Peyer's patch (tissue), 4 donors: ENCODE measurements around the gene STX1B. TPM values are rescaled to one million over a fixed set of nuclear protein-coding genes. Genes with fewer than 3 reads are reported as not detected.

Experiments used
- DNase-seq, 3 donors: peaks; one replicate each; pipeline ENCODE4 v3.0.0-alpha.2; 2017 to 2019
- H3K27ac ChIP-seq, 4 donors: fragments of 200-600 bp; sonication (generic); one replicate each; pipeline ENCODE4 v1.5.1; 2016 to 2019
- H3K27me3 ChIP-seq, 2 donors: fragments of 200-600 bp; sonication (generic); one replicate each; pipeline ENCODE4 v1.5.1; 2019
- H3K36me3 ChIP-seq, 3 donors: fragments of 200-600 bp; sonication (generic); one replicate each; pipeline ENCODE4 v1.5.1; 2016 to 2019
- H3K4me1 ChIP-seq, 4 donors: fragments of 200-600 bp; sonication (generic); one replicate each; pipeline ENCODE4 v1.5.1; 2016 to 2019
- H3K4me3 ChIP-seq, 4 donors: fragments of 200-600 bp; sonication (generic); 1 replicate in 3 of 4; 2 replicates in 1 of 4; pipeline ENCODE4 v1.5.1; 2016 to 2019; ENCODE audit warnings: mild to moderate bottlenecking in 1 of 4
- H3K9me3 ChIP-seq, 4 donors: fragments of 200-600 bp; sonication (generic); one replicate each; pipeline ENCODE4 v1.5.1; 2016 to 2019; ENCODE audit warnings: mild to moderate bottlenecking in 1 of 4
- CTCF ChIP-seq, 6 experiments: fragments of 450-650 bp in 4 of 6; fragments of 200-600 bp in 2 of 6; sonication (generic) in 1 of 6; IDR thresholded peaks; one replicate each; pipeline ENCODE4 v1.5.1; 2017 to 2019; ENCODE audit warnings: antibody characterized with exemption in 6 of 6, mild to moderate bottlenecking in 3 of 6, moderate library complexity in 1 of 6
- POLR2A ChIP-seq, 2 donors: fragments of 450-650 bp; IDR thresholded peaks; one replicate each; pipeline ENCODE4 v1.5.1; 2017; ENCODE audit warnings: antibody characterized with exemption in 2 of 2, mild to moderate bottlenecking in 2 of 2, moderate library complexity in 2 of 2
- total RNA-seq, 4 donors: library from RNA; depleted of rRNA; stranded (reverse); fragments of >200 nt; gene quantifications; one replicate each; pipeline ENCODE4 v1.1.0, GENCODE V29; 2016

STX1B gene
- total RNA-seq, 4 donors from 2014 or later = 0.18 to 1.3 (median 1.0) TPM; not detected in 1

GRCh38 chr16:30947859-30948666 is 62.4 kb downstream of the STX1B start:
- DNase-seq = peak; percentile 51 to 85 (median 73)
- no peak for TF ChIP-seq CTCF (IDR thresholded peaks at IDR 0.05)
- no peak for TF ChIP-seq POLR2A (IDR thresholded peaks at IDR 0.05)
- no peaks in the 10 kb centered on the region for H3K27me3 ChIP-seq
- peaks cover 0 to 27% (median 7%) of the 10 kb centered on the region in 4 donors for H3K4me1 ChIP-seq
- H3K9me3 ChIP-seq = no peaks in the 10 kb centered on the region
- peaks cover 0 to 9% (median 0%) of the 10 kb centered on the region in 3 donors for H3K36me3 ChIP-seq
- peak overlapping the region; percentile 58 to 98 (median 96) for H3K4me3 ChIP-seq
- H3K27ac ChIP-seq = peak overlapping the region; percentile 71 to 98 (median 93)

GRCh38 chr16:30947541-30947858 is 62.9 kb downstream of the STX1B start:
- TF ChIP-seq CTCF (IDR thresholded peaks at IDR 0.05) = no peak
- no peak for TF ChIP-seq POLR2A (IDR thresholded peaks at IDR 0.05)
- Histone ChIP-seq H3K27me3 (no peaks in the 10 kb centered on the region), H3K4me3 (no peak overlapping the region), H3K4me1 (peaks cover 0 to 33% (median 7%) of the 10 kb centered on the region in 4 donors), H3K27ac (peak overlapping the region; percentile 71 to 98 (median 93)), H3K9me3 (no peaks in the 10 kb centered on the region), H3K36me3 (peaks cover 0 to 14% (median 0%) of the 10 kb centered on the region in 3 donors)
- DNase-seq = no peak

GRCh38 chr16:30946671-30947540 is 63.5 kb downstream of the STX1B start:
- no peaks in the 10 kb centered on the region for H3K9me3 ChIP-seq
- H3K4me1 ChIP-seq = peaks cover 5 to 38% (median 9%) of the 10 kb centered on the region in 4 donors
- peaks cover 0 to 16% (median 0%) of the 10 kb centered on the region in 3 donors for H3K36me3 ChIP-seq
- DNase-seq = no peak
- no peak overlapping the region for H3K27ac ChIP-seq
- no peaks in the 10 kb centered on the region for H3K27me3 ChIP-seq
- no peak for TF ChIP-seq POLR2A (IDR thresholded peaks at IDR 0.05)
- no peak for TF ChIP-seq CTCF (IDR thresholded peaks at IDR 0.05)
- H3K4me3 ChIP-seq = no peak overlapping the region

GRCh38 chr16:30944352-30944751 is 66.1 kb downstream of the STX1B start:
- Histone ChIP-seq H3K4me3 (no peak overlapping the region), H3K27ac (no peak overlapping the region), H3K4me1 (peaks cover 0 to 23% (median 6%) of the 10 kb centered on the region in 4 donors), H3K36me3 (peaks cover 0 to 22% (median 0%) of the 10 kb centered on the region in 3 donors), H3K27me3 (no peaks in the 10 kb centered on the region), H3K9me3 (no peaks in the 10 kb centered on the region)
- no peak for TF ChIP-seq CTCF (IDR thresholded peaks at IDR 0.05)
- no peak for TF ChIP-seq POLR2A (IDR thresholded peaks at IDR 0.05)
- DNase-seq = no peak

- DNase-seq = no peak
- Histone ChIP-seq H3K4me3 (peak overlapping the region in 1 of 4 donors; percentile 23), H3K27me3 (no peaks in the 10 kb centered on the region), H3K9me3 (no peaks in the 10 kb centered on the region), H3K4me1 (peaks cover 0 to 18% (median 6%) of the 10 kb centered on the region in 4 donors), H3K36me3 (peaks cover 0 to 22% (median 0%) of the 10 kb centered on the region in 3 donors), H3K27ac (peak overlapping the region; percentile 20 to 81 (median 52))
- TF ChIP-seq POLR2A (IDR thresholded peaks at IDR 0.05) = no peak
- TF ChIP-seq CTCF (IDR thresholded peaks at IDR 0.05) = no peak
Observed at GRCh38 chr16:30942426-30942806, 68.0 kb downstream of the STX1B start.
